Endothelial cell (in vitro differentiated cells): ENCODE data around the gene CRYBG1. TPM values are rescaled to one million over a fixed set of nuclear protein-coding genes. Genes with fewer than 3 reads are reported as not detected.

ENCODE experiments used
- DNase-seq: peaks from one replicate; pipeline ENCODE4 v3.0.0; 2021; ENCODE audit warnings: low spot score
- H3K27ac Mint-ChIP-seq: one replicate; pipeline ENCODE4 v1.8.0; 2021; ENCODE audit warnings: mixed read lengths, inconsistent platforms; ENCODE audit not compliant: unreplicated experiment
- H3K27me3 Mint-ChIP-seq: one replicate; pipeline ENCODE4 v1.8.0; 2021; ENCODE audit warnings: mild to moderate bottlenecking, moderate library complexity, mixed read lengths, inconsistent platforms; ENCODE audit not compliant: unreplicated experiment
- H3K36me3 Mint-ChIP-seq: one replicate; pipeline ENCODE4 v1.8.0; 2021; ENCODE audit warnings: mild to moderate bottlenecking, low read depth, mixed read lengths, inconsistent platforms; ENCODE audit not compliant: unreplicated experiment
- H3K4me1 Mint-ChIP-seq: one replicate; pipeline ENCODE4 v1.8.0; 2021; ENCODE audit warnings: mild to moderate bottlenecking, mixed read lengths, inconsistent platforms; ENCODE audit not compliant: unreplicated experiment
- H3K4me3 Mint-ChIP-seq: one replicate; pipeline ENCODE4 v1.8.0; 2021; ENCODE audit warnings: mild to moderate bottlenecking, mixed read lengths, inconsistent platforms; ENCODE audit not compliant: unreplicated experiment
- H3K9me3 Mint-ChIP-seq: one replicate; pipeline ENCODE4 v1.8.0; 2021; ENCODE audit warnings: mixed read lengths, inconsistent platforms; ENCODE audit not compliant: unreplicated experiment
- CTCF ChIP-seq: fragments of 200-600 bp; sonication (generic); IDR thresholded peaks from one replicate; pipeline ENCODE4 v1.5.0; 2021; ENCODE audit warnings: antibody characterized with exemption; ENCODE audit not compliant: unreplicated experiment
- total RNA-seq: library from RNA; stranded (reverse); fragmentation: NEBNext Ultra II Directional; extraction: Animal tissue kit (Norgen Biotek cat#: 25700); gene quantifications from one replicate; pipeline ENCODE4 v1.2.1, GENCODE V29; 2021; ENCODE audit not compliant: unreplicated experiment

Gene CRYBG1
- total RNA-seq, 1 donor from 2014 or later: 0.08 TPM

DNA sequence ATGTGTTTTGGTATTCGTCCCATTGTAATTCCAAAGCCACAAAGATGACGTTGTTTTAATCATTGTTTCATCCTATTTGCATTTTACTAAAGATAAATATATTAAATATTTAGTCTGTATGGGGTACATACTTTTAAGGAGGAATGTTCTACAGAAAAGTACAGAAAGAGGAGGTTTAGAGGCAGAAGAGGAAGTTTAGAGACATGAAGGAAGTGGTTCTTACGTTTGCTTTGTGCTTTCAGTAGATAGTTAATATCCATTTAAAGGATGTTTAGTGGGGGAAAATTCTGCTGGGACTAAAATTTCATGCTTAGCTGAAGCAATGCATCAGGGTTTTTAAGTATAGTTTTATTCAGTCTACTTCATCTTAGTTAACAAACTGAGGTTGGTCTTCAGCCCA lies 116.6 kb downstream of the CRYBG1 start:
- no peak overlapping the region for H3K4me3 Mint-ChIP-seq
- H3K4me1 Mint-ChIP-seq: peaks cover 10% of the 10 kb centered on the region
- TF ChIP-seq CTCF: no peak
- no peak for DNase-seq
- no peaks in the 10 kb centered on the region for H3K36me3 Mint-ChIP-seq
- no peak overlapping the region for H3K27ac Mint-ChIP-seq
- no peaks in the 10 kb centered on the region for H3K9me3 Mint-ChIP-seq
- peaks cover 2% of the 10 kb centered on the region for H3K27me3 Mint-ChIP-seq

- TF ChIP-seq CTCF: no peak
- Mint-ChIP-seq H3K27me3 (peaks cover 2% of the 10 kb centered on the region), H3K27ac (no peak overlapping the region), H3K36me3 (no peaks in the 10 kb centered on the region), H3K4me1 (peaks cover 10% of the 10 kb centered on the region), H3K9me3 (no peaks in the 10 kb centered on the region), H3K4me3 (no peak overlapping the region)
- DNase-seq: no peak
Observed at GRCh38 chr6:106477790-106478189, 117.3 kb downstream of the CRYBG1 start.

DNA sequence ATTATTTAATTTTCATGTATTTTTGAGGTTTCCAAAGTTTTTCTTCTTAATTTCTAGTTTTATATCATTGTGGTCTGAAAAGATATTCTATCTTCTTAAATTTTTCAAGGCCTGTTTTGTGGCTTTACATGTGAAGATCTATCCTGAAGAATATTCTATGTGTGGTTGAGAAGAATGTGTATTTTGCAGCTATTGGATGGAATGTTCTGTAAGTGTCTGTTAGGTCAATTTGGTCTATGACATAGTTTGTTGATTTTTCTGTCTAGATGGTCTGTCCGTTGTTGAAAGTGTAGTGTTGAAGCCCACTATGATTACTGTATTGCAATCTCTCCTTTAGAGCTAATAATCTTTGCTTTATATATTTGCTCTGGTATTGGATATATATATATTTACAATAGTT lies 125.7 kb downstream of the CRYBG1 start:
- Mint-ChIP-seq H3K4me3 (no peak overlapping the region), H3K27ac (no peak overlapping the region), H3K4me1 (peaks cover 14% of the 10 kb centered on the region), H3K27me3 (peaks cover 2% of the 10 kb centered on the region), H3K36me3 (no peaks in the 10 kb centered on the region), H3K9me3 (no peaks in the 10 kb centered on the region)
- TF ChIP-seq CTCF: no peak
- no peak for DNase-seq

DNA sequence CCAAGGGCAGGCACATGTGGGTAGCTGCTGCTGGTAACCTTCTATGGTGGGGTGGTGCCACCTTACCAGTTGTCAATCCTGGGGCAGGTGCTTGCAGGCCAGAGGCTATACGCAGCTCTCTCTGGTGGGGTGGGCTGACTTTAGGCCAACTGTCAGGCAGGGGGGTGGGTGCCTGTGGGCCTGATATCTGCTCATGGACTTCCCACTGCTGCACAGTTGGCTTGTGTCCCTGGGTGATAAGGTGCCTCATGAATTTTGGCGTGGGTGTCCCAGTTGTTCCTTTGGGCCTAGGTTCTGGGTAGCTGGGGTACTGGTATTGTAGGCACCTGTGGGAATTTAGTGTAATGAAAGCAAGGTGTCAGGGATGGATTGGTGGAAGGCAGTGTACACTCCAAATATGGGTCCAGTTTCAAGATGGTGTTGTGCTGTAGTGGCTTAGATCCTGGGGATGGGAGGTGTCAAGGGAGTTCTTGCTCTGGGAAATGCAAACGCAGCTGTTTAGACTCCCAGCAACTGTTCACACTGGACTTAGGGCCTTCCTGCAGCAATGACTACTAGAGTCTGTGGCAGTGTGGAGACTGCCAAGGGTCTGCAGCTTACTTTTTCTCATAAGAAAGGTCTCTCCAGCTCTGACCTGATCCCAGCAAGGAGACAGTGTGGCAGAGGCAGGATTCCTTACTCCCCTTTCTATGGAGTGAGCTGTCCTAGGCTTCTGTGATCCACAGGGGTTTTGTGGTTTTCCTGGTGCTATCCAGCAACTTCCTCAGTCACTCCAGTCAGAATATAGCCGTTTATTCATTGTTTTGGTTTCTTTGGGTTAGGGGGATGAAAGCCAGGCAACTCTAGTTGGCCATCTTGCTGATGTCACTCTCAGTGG lies 128.2 kb downstream of the CRYBG1 start:
- TF ChIP-seq CTCF: no peak
- no peak for DNase-seq
- Mint-ChIP-seq H3K4me1 (peaks cover 10% of the 10 kb centered on the region), H3K27ac (no peak overlapping the region), H3K36me3 (no peaks in the 10 kb centered on the region), H3K27me3 (no peaks in the 10 kb centered on the region), H3K4me3 (no peak overlapping the region), H3K9me3 (no peaks in the 10 kb centered on the region)

DNA sequence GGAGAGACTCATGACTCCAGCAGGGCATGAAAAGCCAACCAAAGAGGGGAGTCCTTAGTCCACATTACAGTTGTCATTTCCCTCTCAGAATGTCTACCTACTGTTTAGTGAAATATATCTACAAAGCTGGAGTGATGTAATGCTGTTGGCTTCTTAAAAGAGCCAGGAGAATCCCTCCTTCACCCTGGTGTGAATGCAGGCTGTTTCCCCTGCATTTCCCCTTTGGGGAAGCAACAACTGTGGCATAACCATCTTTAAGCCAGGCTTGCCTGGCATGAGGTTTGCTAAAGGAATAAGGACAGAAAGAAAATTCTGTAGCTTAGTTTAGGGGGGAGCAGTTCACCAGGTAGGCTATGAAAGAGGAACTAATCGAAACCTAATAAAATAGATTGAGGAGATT lies 129.5 kb downstream of the CRYBG1 start:
- no peaks in the 10 kb centered on the region for H3K36me3 Mint-ChIP-seq
- H3K9me3 Mint-ChIP-seq: no peaks in the 10 kb centered on the region
- peaks cover 10% of the 10 kb centered on the region for H3K4me1 Mint-ChIP-seq
- no peaks in the 10 kb centered on the region for H3K27me3 Mint-ChIP-seq
- DNase-seq: no peak
- no peak for TF ChIP-seq CTCF
- H3K27ac Mint-ChIP-seq: no peak overlapping the region
- no peak overlapping the region for H3K4me3 Mint-ChIP-seq
